NOMO-1 (cell line): Measurements from ENCODE around the gene VPREB3.

Experiments used
- DNase-seq, 2 experiments: peaks; one replicate each; lab custom pipeline; 2025; ENCODE audit not compliant: unreplicated experiment in 2 of 2; lab: John Stamatoyannopoulos, UW

VPREB3 gene

GRCh38 chr22:23704829-23705228 is 49.4 kb downstream of the VPREB3 start:
- DNase-seq, result no peak

GRCh38 chr22:23704062-23704461 is 50.2 kb downstream of the VPREB3 start:
- DNase-seq, result no peak
